GM19324 (cell line): ENCODE data around the gene ASPA.
"Not testable (repeated sequence)": the region's sequence is repeated elsewhere in the genome, so short reads cannot be mapped to it uniquely, and the experiment has no call there.

Source experiments
- ATAC-seq: cut with Tn5 transposase; IDR thresholded peaks from one replicate; pipeline ENCODE4 v1.9.1; 2021; ENCODE audit warnings: mild to moderate bottlenecking, moderate library complexity; ENCODE audit not compliant: unreplicated experiment, low FRiP score

ASPA gene

GRCh38 chr17:3506054-3506453 lies 30.3 kb downstream of the ASPA start:
- no peak for ATAC-seq

- ATAC-seq, result no peak
Measured at GRCh38 chr17:3507071-3507470, 31.3 kb downstream of the ASPA start.

GRCh38 chr17:3507869-3508268 lies 32.1 kb downstream of the ASPA start:
- no peak for ATAC-seq

GRCh38 chr17:3510090-3510489 lies 34.3 kb downstream of the ASPA start:
- no peak for ATAC-seq

- no peak for ATAC-seq
Measured at GRCh38 chr17:3511852-3512504, 36.2 kb downstream of the ASPA start.

- ATAC-seq, result no peak
Measured at GRCh38 chr17:3512505-3513171, 36.8 kb downstream of the ASPA start.

- ATAC-seq, result no peak
Measured at GRCh38 chr17:3513305-3514035, 37.7 kb downstream of the ASPA start.

- ATAC-seq, result not testable (repeated sequence)
Measured at GRCh38 chr17:3514167-3514566, 38.4 kb downstream of the ASPA start.

- no peak for ATAC-seq
Measured at GRCh38 chr17:3514873-3515272, 39.1 kb downstream of the ASPA start.

GRCh38 chr17:3519472-3519871 lies 43.7 kb downstream of the ASPA start:
- ATAC-seq, result not testable (repeated sequence)

GRCh38 chr17:3524024-3524423 lies 48.2 kb downstream of the ASPA start:
- ATAC-seq, result no peak

- no peak for ATAC-seq
Measured at GRCh38 chr17:3526491-3526890, 50.7 kb downstream of the ASPA start.

GRCh38 chr17:3526971-3527370 lies 51.2 kb downstream of the ASPA start:
- ATAC-seq, result no peak

GRCh38 chr17:3527468-3527867 lies 51.7 kb downstream of the ASPA start:
- ATAC-seq, result no peak

- ATAC-seq, result no peak
Measured at GRCh38 chr17:3527896-3528295, 52.1 kb downstream of the ASPA start.

GRCh38 chr17:3528403-3528851 lies 52.6 kb downstream of the ASPA start:
- ATAC-seq, result no peak

- ATAC-seq, result no peak
Measured at GRCh38 chr17:3528880-3529511, 53.2 kb downstream of the ASPA start.

GRCh38 chr17:3529817-3530741 lies 54.3 kb downstream of the ASPA start:
- ATAC-seq, result no peak

- no peak for ATAC-seq
Measured at GRCh38 chr17:3531266-3532101, 55.7 kb downstream of the ASPA start.
